GM12873 (cell line): ENCODE results near the gene NKD1.

ENCODE experiments used
- TF ChIP-seq, protein P1 (sequence below): IDR thresholded peaks from 2 replicates; pipeline ENCODE4 v1.5.1; 2012; ENCODE audit warnings: low read depth, mild to moderate bottlenecking, moderate library complexity, low read length, control low read depth; ENCODE audit not compliant: insufficient read depth; ENCODE audit errors: missing control alignments

NKD1 gene

DNA sequence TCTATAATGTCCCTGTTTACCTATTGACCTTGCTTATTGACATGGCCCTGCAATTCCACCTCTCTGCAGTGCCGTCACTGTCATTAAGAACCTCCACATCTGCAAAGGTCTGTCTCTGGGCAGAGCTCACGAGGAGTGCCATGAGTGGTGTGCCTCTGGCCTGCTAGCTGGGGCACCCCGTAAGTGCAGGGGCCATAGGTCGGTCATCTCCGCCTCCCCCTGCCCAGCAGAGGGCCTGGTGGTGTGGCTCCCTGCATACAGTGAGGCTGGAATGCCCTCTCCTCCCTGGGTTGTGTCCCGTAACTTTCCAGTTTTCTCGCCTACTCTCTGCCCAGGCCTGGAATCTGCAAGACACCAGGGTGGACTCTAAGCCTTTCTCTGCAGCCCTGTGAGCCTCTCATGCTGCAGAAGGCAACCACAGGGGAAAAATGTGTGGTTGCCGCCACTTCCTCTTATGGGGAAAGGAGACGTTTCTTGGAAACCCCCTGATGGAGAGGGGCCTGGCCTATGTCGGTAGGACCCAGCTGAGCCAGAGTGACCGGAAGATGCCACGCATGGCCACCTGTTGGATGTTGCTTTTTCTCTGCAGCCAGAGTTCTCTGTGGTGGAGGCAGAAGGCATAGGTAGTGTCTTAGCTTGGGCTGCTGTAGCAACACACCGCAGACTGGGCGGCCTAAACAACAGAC, 135.6 kb downstream of the NKD1 start:
- TF ChIP-seq, protein P1, sequence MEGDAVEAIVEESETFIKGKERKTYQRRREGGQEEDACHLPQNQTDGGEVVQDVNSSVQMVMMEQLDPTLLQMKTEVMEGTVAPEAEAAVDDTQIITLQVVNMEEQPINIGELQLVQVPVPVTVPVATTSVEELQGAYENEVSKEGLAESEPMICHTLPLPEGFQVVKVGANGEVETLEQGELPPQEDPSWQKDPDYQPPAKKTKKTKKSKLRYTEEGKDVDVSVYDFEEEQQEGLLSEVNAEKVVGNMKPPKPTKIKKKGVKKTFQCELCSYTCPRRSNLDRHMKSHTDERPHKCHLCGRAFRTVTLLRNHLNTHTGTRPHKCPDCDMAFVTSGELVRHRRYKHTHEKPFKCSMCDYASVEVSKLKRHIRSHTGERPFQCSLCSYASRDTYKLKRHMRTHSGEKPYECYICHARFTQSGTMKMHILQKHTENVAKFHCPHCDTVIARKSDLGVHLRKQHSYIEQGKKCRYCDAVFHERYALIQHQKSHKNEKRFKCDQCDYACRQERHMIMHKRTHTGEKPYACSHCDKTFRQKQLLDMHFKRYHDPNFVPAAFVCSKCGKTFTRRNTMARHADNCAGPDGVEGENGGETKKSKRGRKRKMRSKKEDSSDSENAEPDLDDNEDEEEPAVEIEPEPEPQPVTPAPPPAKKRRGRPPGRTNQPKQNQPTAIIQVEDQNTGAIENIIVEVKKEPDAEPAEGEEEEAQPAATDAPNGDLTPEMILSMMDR: no peak

DNA sequence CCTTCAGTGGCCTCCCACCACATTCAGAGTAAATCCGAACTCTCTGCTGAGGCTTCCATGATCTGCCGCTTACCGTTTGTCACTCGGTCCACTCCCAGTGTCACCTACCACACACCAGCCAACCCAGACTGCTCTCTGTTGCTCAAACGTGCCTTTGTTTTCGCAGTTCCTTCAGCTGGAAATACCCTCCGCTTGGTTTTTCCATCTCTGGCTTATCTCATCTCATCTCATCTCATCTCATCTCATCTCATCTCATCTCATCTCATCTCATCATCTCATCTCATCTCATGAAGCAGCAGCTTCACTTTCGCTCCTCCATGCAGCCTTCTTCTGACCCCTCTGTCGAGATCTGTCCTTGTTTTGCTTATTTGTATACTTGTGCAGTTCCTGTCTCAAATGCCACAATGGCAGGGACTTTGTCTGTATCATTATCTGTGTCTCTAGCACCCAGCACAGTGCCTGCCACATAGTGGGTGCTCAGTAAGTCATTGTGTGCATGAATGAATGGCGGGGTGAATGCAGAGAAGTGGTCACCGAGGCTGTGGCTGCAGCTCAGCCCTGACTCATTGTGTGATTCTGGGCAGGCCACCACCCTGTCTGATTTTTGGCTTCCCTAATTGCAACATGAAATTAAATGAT, 136.7 kb downstream of the NKD1 start:
- TF ChIP-seq, protein P1: no peak

DNA sequence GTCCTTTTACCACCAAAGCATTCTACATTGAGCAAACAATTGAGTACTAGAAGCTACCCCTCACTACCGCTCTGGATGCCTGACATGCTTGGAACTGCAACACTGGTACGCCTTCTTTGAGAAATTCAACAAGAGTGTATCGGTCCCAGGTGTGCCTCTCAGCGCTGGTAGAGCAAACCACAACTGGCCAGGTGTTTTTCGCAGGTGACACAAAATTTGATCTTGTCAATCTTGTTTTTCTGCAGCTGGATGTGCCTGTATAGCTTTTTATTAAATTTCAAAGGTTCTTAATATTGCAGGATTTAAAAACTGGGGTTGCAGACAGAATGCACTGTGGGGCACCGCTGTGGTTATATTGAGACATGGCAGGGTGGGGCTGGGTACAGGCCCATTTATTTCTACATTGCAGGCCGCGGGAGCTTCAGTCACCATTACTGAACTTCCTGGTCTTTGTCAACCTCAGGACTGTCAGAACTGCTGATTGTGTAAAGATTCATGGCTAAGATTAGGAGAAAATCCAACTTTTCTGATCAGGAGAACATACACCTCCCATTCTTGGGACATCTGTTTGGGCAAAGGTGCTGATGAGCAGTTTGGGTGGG, 137.4 kb downstream of the NKD1 start:
- TF ChIP-seq, protein P1: no peak

DNA sequence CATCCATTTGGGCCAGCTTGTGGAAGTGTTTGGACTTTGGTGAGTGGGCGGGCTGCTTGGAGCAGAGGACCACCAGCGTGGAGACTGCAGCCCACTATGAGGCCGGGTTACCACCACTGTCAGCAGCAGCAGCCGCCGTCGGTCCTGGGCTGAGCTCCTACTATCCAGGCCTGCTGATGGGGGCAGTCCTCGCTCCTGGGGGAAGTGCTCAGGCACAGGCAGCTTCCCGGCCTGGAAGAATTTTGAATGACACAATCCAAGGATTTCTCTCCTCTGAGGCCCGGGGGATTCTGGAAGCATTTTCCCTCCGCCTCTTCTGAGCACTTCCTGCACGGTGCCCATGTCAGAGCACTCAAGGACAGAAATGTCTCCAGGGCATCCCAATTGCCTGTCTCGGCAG, 139.9 kb downstream of the NKD1 start:
- TF ChIP-seq, protein P1: no peak

DNA sequence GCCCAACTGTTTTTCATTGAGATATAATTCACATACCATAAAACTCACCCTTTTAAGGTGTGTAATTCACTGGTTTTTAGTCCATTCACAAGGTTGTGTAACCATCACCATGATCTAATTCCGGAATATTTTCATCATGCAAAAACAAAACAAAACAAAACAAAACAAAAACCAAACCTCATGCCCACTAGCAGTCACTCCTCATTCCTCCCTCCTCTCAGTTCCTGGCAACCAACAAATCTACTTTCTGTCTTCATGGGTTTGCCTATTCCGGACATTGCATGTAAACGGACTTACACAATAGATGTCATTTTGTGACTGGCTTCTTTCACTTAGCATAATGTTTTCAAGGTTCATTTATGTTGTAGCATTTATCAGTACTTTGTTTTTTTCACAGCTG, 140.7 kb downstream of the NKD1 start:
- TF ChIP-seq, protein P1: no peak

DNA sequence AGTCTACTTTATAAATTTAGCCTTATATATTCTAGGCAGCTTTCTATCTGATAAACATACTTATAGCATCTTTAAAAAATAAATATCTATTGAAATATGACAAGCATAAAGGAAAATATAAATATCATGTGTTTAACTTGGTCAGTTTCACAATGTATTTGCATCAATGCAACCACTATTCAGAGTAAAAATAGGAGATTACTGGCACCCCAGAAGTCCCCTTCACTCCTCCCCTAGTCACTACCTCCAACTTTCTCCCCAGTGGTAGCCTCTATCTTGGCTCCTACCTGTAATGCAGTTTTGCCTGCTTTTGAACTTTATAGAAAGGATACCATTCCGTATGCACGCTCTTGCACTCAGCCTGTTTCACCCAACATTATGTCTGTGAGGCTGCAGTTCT, 142.0 kb downstream of the NKD1 start:
- TF ChIP-seq, protein P1: no peak

DNA sequence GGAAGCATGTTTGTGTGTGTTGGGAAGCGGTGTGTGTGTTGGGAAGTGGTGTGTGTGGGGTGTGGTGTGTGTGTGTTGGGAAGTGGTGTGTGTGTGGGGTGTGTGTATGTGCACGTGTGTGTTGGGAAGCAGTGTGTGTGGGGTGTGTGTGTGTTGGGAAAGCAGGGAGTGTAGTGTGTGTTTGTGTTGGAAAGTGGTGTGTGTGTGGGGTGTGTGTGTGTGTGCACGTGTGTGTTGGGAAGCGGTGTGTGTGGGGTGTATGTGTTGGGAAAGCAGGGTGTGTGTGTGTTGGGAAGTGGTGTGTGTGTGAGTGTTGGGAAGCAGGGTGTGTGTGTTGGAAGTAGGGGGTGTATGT, 144.4 kb downstream of the NKD1 start:
- TF ChIP-seq, protein P1: no peak
